Middle frontal gyrus (tissue), 1 donor: ENCODE results near the gene PTMS.

ENCODE experiments used
- DNase-seq: peaks from one replicate; pipeline ENCODE4 v3.0.0-alpha.2; 2015; ENCODE audit warnings: low spot score; ENCODE audit errors: extremely low spot score

Gene PTMS

DNA sequence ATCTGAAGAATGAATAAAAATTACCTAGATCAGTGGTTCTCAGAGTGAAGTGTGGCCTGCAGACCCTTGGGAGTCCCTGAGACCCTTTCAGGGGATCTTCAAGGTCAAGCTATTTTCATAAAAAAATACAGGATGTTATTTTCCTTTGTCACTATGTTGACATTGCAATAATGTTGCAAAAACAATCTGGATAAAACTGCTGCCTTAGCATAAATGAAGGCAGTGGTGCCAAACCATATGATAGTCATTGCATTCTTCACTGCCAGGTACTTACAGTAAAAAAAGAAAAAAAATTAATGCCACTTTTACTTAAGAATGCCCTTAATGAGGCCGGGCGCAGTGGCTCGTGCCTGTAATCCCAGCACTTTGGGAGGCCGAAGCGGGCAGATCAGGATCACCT is 21.1 kb downstream of the PTMS start:
- no peak for DNase-seq

DNA sequence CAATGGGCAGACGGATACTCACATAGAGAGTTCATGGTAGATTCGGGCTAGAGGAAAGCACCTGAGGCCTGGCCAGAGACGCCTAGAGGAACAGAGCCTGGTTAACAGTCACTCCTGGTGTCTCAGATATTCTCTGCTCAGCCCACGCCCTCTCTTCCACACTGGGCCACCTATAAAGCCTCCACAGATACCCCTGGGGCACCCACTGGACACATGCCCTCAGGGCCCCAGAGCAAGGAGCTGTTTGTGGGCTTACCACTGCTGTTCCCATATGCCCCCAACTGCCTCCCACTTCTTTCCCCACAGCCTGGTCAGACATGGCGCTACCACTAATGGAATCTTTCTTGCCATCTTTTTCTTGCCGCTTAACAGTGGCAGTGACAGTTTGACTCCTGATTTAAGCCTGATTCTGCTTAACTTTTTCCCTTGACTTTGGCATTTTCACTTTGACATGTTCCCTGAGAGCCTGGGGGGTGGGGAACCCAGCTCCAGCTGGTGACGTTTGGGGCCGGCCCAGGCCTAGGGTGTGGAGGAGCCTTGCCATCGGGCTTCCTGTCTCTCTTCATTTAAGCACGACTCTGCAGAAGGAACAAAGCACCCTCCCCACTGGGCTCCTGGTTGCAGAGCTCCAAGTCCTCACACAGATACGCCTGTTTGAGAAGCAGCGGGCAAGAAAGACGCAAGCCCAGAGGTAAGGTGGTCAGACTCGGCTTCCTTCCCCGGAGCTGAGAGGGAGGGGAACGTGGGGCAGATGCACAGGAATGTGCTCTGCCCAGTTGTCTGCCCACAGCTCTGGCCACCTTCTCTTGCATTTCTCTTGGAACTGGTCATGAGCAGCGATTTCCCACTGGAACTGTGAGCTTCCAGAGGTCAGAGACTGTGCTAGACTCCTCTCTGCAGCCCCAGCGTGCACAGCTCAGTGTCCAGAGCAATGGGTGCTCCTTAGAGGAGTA is 23.1 kb downstream of the PTMS start, which contains the start of gene CD4:
Gene CD4, plus strand, starts transcription at position 557 of the 953 bp plus-strand sequence. CDS start 10,611 bp downstream, outside the sequence.
- no peak for DNase-seq

DNA sequence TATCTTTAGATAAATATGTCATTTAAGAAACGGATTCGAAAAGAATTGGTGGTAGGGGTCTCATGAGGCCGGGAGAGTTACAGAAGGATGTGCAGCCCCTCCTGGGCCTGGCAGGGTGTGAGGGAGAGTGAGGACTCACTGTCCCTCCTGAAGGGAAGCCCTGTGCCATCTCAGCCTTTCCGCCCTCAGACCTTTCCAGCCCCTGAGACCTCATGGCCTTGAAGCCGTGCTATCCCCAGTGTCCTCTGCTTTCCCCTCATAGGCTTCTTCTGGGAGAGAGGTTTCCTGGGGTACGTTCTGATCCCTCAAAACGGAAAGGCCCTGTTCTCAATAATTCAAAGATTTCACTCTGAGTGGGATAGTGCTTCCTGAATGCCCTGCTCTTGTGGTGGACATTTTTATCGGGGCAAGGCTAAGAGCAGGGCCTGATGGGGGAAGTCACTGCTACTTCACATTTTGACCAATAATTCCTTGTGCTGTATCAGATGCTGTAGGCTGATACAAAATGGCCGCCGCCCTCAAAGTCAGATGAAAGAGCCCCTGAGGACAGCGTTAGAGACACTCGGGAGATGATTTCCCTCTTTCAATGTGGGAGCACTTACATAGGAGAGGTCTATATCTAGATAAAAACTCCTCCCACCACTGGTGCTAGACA is 24.5 kb downstream of the PTMS start:
- DNase-seq = no peak

DNA sequence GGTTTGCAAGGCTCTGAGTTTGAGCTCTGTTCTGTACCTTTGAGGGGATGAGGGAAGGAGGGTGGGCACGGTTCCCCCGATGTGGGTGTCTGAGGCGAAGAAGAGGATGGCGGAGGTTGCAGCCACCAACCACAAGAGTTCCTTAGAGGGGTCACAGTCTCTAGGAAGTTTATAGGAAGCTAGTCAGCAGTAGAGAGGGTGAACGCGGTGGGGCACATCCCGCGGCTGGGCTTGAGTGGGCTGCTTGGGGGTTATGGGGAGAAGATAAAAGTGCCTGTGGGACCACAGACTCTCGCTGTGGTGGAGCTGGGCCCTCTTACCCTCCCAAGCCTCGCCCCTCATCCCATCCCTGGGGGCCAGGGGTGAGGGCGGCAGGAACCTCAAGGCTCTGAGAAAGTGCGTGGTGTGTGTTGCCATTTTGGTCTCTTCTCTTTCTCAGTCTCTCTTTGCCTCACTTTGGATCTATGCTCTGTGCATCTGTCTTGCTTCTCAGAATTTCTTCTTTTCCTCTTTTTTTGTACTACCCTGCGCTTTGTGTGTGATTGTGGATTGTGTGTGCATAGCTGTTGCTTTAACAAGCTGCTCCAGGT is 25.9 kb downstream of the PTMS start:
- DNase-seq = no peak

DNA sequence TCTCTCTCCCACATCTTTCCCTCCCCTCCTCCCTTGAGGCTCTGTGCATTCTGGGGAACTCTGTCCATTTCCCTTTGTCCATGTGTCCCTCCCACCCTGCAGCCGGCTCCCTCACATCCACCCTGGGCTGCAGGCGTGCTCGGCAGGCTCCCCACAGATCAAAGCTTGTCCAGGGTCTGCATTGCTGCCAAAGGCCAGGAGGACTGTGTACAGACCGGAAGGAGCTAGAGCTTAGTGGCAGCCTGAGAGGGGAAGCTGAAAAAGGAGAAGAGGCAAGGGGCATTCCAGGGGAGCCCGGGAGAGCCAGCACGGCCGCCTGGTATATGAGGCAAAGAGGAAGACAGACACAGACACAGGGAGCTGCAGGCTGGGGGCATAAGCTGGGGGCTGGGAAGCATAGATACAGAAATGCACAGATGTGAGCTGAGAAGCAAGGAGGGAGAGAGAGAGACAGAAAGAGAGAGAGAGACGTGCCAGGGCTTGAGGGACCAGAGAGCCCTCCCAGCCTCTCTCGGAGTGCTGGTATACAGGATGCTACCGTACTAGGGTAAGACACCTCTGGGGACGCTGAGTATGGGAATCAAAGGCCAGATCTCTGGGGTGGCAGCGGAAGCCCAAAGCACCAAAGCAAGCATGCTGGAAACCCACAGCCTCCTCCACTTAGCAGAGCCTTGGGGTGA is 26.5 kb downstream of the PTMS start:
- DNase-seq = peak; percentile 7

DNA sequence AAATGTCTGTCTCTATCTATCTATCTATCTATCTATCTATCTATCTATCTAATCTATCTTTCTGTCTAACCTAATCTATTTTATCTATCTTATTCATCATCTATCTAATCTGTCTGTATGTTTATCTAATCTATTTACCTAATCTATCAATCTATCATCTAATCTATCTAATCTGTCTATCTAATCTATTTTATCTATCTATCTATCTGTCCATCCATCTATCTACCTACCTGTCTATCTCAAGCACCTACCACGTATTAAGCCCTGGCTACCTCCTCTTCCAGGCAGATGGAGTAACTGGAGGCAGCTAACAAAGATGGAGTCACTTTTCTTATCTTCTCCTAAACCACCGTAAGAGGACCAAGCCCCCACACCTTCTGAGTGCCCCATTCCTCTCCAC is 28.9 kb downstream of the PTMS start:
- DNase-seq = no peak

DNA sequence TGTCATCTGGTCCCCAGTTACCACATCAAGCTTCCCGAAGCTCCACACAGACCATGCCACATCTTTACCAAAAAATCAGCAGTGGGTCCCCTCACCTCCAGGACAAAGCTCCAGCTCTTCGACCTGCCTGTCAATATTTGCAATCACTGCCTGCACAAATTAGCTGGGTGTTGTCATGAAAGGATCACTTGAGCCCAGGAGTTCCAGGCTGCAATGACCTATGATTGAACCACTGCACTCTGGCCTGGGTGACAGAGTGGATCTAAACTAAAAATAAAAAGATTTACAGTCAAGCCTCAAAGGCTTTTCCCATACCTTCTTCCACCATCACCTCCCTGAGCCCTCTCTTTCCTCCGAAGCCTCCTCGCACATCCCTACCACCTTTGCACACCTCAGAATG is 30.4 kb downstream of the PTMS start:
- DNase-seq = no peak

DNA sequence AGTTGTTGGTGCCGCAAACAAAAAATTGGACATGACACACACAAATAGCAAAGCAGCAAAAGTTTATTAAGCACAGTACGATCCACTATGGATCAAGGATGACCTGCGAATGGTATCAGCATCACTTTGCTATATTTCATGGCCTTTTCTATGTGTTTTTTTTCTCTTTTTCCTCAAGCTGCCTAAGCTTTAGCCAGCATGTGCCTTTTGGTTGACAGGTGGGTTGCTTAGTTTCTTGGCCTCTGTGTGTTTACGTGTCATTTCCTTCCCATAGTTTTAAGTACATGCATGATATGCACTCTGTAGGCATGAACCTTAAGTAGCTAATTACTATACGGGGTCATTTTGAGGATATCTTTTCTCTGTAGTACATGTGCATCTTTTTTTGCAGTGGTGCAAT is 33.0 kb downstream of the PTMS start:
- no peak for DNase-seq

DNA sequence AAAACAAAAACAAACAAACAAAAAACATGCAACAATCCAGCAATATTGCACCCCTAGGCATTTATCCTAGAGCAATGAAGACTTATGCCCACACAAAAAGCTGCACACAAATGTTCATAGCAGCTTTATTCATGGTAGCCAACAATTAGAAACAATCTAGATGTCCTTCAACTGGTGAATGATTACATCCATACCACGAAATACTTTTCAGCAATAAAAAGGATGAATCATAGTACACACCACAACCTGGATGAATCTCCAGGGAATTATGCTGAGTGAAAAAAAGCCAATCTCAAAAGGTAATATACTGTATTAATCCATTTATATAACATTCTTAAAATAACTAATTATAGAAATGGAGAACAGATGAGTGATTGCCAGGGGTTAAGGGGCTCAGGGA is 41.0 kb downstream of the PTMS start:
- DNase-seq = no peak

DNA sequence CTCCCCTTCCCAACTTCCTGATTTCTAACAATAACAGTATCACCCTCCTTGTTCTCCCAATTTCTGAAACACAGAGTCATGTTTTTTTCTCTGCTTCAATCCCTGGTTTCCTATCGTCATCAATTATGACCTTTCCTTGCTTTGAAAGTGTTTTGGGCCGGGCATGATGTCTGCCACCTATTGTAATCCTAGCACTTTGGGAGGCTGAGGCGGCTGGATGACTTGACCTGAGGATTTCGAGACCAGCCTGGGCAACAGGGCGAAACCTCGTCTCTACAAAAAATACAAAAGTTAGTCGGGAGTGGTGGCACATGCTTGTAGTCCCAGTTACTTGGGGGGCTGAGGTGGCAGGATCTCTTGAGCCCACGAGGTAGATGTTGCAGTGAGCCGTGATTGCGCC is 42.9 kb downstream of the PTMS start:
- DNase-seq = no peak

DNA sequence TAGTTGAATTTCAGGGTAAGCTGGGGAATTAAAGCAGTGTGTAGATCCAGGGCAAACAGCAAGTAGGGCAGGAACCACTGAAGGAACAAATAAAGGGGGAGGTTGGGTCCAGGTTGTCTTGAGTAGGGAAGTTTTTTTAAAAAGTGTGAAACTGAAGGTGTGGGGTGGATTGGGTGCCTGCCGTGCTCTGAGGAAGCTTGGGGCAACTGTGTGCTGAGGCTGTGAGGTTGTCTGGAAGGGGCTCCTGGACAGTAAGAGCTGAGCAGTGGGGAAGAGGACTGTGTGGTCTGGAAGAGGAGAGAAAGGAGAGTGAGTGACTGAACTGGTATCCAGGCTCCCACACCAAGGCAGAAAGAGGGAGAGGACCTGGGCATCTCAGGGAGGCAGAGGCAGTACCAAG is 44.6 kb downstream of the PTMS start:
- DNase-seq = no peak

DNA sequence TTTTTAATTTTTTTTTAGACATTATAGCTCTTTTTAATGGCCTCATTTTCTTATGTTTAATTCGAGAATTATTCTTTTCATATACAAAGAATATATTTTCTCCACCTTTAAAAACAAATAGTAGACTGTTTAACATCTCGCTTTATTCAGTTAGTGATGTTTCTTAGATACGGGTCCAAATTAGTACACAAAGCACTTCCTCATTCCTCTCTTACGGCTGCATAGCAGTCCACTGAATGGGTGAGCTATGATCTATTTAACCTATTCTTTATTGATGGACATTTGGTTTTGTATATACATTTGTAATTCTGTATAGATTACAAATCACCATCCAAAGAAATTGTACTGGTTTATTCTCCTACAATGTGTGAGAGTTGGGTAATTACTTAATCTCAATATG is 47.2 kb downstream of the PTMS start:
- DNase-seq = no peak

DNA sequence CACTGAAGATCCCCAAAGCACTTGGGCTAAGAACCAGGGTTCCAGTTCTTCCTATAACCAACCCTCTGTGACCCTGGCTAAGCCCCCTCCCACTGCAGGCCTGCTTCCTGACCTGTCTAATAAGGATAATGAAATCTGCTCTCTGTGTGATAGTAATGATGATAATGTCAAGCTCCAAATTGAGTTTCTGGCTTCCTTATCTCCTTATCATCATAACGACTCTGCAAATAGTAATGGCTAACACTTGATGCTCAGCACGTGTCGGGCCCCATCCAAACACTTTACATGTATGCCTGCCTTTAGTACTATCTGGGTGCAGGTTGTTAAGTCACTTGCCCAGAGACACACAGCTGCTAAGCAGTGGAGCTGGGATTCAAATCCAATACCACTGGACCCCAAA is 50.4 kb downstream of the PTMS start:
- no peak for DNase-seq

DNA sequence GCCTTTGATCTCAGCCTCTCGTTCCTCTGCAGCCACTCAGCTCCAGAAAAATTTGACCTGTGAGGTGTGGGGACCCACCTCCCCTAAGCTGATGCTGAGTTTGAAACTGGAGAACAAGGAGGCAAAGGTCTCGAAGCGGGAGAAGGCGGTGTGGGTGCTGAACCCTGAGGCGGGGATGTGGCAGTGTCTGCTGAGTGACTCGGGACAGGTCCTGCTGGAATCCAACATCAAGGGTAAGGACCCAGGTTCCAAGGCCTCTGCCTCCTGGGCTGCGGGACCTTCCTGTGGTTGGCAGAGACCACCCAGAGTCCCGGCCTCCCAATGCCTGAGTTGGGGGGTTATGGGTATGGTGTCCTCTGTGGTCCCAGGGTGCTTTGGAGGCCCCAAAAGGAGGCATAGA is 50.9 kb downstream of the PTMS start:
- DNase-seq = no peak

DNA sequence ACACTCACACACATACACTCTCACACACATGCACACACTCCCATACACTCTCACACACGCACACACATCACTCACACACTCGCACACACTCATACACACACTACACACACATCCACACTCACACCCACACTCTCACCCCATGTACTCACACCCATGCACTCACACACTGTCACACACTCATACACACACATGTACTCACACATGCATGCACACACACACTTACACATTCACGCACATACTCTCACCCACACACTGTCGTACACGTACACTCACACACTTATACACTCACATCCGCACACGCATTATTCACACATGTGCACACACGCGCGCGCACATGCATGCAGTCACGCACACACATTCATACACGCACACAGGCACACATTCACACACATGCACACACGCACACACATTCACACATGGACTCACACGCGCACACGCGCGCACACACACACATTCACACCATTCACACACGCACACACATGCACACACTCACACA is 51.5 kb downstream of the PTMS start:
- no peak for DNase-seq

DNA sequence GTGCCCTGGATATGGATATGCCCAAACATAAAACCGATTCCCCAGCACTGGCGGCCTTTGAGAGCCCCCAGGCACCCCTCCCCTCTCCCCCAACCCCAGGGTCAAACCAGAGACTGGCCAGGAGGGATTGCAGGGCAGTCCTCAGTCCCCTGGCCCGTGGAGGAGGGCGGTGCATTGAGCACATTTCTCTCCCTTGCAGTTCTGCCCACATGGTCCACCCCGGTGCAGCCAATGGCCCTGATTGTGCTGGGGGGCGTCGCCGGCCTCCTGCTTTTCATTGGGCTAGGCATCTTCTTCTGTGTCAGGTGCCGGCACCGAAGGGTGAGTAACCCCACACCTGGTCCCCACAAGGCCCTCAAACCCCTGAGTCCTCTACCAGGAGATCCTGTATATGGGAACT is 52.1 kb downstream of the PTMS start:
- no peak for DNase-seq

DNA sequence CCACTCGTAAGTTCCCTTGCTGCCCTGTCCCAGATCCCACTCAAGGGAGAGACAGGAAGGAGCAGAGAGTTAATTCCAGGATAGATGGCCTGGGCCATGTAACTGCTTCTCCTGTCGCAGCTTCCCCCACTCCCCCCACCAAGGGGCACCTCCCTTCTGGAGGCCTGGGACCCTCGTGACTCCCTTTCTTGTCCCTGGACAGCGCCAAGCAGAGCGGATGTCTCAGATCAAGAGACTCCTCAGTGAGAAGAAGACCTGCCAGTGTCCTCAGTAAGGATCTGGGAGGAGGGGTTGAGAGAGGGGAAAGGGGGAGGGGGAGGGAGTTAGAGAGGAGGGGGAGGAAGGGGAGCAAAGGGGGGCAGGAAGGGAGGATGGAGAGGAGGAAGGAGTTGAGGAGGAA is 52.5 kb downstream of the PTMS start:
- no peak for DNase-seq

DNA sequence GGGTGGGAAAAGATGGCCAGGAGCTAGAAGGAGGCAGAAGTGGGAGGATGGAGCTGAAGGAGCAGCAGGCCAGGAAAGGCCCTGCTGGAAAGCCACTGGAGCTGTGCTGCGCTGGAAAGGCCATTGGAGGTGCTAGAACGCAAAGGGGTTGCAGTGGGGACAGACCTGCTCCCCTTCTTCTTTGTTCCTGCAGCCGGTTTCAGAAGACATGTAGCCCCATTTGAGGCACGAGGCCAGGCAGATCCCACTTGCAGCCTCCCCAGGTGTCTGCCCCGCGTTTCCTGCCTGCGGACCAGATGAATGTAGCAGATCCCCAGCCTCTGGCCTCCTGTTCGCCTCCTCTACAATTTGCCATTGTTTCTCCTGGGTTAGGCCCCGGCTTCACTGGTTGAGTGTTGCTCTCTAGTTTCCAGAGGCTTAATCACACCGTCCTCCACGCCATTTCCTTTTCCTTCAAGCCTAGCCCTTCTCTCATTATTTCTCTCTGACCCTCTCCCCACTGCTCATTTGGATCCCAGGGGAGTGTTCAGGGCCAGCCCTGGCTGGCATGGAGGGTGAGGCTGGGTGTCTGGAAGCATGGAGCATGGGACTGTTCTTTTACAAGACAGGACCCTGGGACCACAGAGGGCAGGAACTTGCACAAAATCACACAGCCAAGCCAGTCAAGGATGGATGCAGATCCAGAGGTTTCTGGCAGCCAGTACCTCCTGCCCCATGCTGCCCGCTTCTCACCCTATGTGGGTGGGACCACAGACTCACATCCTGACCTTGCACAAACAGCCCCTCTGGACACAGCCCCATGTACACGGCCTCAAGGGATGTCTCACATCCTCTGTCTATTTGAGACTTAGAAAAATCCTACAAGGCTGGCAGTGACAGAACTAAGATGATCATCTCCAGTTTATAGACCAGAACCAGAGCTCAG is 53.2 kb downstream of the PTMS start:
- no peak for DNase-seq

DNA sequence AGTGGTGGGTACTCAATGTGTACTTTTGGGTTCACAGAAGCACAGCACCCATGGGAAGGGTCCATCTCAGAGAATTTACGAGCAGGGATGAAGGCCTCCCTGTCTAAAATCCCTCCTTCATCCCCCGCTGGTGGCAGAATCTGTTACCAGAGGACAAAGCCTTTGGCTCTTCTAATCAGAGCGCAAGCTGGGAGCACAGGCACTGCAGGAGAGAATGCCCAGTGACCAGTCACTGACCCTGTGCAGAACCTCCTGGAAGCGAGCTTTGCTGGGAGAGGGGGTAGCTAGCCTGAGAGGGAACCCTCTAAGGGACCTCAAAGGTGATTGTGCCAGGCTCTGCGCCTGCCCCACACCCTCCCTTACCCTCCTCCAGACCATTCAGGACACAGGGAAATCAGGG is 54.0 kb downstream of the PTMS start:
- no peak for DNase-seq
